Epidermal melanocyte (primary cell): Measurements from ENCODE around the gene EIF3L.
A peak's percentile ranks its signal among the peaks of the same experiment; 100 is the strongest.

Experiments
- DNase-seq: peaks from one replicate; pipeline ENCODE4 v3.0.0; 2011; ENCODE audit warnings: low spot score; ENCODE audit not compliant: insufficient read length

EIF3L gene

GRCh38 chr22:37904572-37905533 is 55.6 kb downstream of the EIF3L start:
- peak; percentile 58 for DNase-seq

DNA sequence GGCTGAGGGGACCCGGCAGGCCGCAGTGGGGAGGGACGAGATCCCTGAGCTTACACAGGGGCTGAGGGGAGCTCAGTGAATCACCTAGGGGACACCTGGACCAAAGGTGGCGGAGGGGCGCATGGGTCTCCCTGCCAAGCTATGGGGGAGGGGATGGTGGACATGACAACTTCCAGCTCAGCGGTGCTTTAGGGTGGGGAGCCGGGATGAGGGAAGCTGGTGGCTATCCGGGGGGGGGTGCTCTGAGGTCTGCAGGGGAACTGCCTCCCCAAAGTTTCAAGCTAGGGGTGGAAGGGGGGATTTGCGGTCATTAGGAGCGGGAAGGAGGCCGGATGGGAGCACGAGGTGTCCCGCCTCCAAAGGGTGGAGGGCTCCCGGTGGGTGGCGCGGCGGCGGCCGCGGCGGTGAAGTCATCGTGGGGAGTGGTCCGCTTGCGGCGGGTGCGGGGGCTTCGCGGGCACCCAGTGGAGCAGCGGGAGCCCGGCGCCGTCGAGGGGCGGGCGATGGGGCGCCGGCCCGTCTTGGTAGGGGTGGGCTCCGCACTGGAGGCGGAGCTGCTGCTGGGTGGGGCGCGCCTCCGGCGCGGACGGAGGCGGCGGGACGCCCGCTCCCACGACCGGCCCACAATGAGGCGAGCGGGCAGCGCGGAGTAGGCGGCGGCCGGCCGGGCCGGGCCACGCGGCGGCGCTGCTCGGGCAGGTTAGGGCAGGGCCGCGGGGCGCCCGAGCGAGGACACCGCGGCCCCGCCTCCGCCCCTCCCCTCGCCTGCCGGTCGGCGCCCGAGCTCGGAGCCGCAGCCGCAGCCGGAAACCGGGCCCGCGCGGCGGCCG is 56.5 kb downstream of the EIF3L start, which contains the start of gene MICALL1:
TSS of gene MICALL1 (plus strand) at position 764 of the 830 bp plus-strand sequence. CDS start 126 bp downstream, outside the sequence.
- peak; percentile 72 for DNase-seq

GRCh38 chr22:37906364-37907008 is 57.3 kb downstream of the EIF3L start:
- no peak for DNase-seq

DNA sequence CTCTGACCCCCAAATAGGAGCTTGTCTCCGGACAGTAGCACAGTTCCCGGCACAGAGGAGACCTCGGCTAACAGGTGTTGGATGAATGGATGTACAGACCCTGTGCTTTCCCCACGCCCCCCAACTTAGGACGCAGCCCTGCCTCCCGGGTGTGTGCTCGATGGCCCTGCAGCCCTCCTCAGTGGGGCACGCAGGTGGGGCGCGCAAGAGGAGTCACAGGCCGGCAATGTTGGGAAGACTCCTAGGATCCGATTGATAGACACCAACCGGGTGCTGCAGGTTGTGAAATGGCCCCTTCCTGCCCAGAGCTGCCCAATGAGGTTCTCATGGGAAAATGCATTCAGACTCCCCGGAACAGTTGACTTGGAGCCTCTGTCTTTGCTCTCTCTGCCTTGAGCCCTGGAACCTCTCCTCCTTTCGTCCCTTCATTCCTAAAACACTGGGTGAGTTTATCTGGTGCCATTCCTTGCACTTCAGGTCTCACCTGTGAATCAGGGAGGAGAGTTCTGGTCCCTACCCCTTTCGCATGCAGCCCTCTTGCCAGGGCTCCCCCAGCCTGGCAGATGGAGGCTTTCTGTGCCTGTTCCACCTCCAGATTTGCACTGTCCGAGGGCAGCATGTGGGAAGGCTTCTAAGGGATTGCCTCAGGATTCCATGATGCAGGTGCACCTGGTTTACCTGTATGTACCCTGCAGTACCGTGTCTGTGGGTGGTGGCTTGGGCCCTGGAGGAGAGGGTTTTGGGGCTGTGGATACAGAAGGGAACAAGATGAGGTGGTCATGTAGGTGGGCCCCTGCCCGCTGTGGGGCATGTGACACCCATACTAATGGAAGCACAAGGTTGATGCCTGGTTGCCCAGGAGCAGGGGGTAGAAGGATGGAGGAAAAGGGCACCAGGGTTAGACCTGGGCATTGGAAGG is 58.1 kb downstream of the EIF3L start:
- no peak for DNase-seq

- no peak for DNase-seq
These were observed 60.5 kb downstream of the EIF3L start for GRCh38 chr22:37909766-37910165.

DNA sequence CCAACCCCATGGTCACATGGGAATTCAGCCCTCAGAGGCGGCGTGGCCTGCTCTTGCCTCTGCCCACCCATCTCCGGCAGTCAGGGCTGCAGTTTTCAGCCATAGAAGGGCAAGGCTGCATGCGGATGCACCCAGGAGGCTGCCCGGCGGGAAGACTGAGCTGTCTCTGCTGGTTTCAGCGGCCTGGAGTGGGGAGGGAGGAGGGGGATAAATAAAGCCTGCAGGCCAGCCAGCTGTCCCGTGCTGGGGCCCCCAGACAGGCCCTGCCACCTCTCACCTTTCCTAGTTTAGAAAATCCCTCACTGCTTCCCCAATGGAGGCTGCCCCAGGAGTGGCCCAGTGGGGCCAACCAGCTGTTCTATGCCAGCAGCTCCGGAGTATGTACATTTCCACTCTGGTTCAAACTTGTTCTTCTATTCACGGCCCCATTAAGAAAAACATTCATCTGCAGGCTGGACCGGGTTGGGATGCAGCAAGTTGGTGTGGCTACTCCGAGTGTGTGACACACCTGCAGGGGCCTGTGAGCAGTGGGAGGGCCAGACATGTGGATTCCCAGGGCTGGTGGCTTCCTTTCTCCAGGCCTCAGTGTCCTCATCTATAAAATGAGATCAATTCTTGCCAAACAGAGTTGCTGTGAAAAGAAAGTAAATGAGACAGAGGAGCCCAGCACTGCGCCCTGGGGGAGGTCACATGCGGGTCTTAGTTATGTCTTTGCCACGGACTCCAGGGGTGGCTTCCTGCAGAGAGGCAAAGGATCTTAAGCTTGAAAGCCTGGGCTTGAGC is 61.9 kb downstream of the EIF3L start:
- DNase-seq = no peak

GRCh38 chr22:37911697-37912096 is 62.5 kb downstream of the EIF3L start:
- DNase-seq = no peak

DNA sequence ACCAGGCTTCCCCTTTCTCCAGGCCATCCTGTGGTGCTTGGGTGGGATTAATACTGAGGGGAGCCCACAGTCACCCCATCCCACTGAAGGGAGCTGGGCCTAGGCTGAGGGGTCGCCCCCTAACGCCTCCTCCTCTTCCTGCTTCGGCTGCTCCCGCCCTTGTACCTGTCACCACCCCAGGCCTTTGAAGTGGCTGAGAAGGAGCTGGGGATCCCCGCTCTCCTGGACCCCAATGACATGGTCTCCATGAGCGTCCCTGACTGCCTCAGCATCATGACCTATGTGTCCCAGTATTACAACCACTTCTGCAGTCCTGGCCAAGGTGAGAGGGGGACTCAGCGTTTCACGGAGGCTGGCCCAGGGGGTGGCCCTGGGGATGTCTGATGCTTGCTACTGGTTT is 63.0 kb downstream of the EIF3L start:
- DNase-seq = no peak

GRCh38 chr22:37913233-37913721 is 64.1 kb downstream of the EIF3L start:
- no peak for DNase-seq

- no peak for DNase-seq
These were observed 67.1 kb downstream of the EIF3L start for GRCh38 chr22:37916311-37916710.

GRCh38 chr22:37917874-37918548 is 68.8 kb downstream of the EIF3L start:
- no peak for DNase-seq

DNA sequence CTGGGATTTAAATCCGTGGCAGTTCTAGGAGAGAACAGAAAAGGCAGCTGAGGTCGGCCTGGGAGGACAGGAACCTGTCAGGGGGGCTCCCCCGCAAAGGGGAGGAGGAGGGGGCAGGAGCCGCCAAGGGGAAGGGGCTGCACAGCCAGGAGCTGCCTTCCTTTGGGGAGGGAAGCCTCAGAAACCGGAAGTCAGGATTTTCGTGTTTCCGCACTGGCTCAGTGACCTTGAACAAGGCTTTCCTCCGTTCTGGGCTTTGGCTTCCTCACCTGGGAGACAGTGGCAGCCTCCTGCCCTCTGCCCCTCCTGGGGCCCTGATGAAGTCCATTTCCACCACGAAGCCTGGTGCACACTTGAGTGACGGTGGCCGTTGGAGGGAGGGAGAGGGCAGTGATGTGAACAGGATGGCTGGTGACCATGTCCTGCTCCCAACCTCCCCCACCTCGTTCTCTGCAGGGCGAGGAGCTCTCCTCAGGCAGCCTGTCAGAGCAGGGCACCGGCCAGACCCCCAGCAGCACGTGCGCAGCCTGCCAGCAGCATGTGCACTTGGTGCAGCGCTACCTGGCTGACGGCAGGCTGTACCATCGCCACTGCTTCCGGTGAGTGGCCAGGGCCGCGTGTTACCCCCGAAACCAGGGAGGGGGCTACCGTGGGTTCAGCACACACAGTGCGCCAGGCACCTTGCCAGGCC is 69.5 kb downstream of the EIF3L start:
- no peak for DNase-seq

GRCh38 chr22:37920126-37920525 is 70.9 kb downstream of the EIF3L start:
- no peak for DNase-seq

DNA sequence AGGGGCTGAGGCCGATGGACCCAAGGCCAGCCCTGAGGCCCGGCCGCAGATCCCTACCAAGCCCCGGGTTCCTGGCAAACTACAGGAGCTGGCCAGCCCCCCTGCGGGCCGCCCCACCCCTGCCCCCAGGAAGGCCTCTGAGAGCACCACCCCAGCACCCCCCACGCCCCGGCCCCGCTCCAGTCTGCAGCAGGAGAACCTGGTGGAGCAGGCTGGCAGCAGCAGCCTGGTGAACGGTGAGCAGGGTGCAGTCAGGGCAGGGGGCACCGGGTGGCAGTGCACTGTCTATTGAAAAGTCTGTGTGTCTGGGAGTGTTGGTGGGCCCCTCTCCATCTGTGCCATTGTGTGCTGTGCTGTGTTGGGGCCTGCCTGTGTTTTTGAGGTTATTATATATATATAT is 73.0 kb downstream of the EIF3L start:
- no peak for DNase-seq

DNA sequence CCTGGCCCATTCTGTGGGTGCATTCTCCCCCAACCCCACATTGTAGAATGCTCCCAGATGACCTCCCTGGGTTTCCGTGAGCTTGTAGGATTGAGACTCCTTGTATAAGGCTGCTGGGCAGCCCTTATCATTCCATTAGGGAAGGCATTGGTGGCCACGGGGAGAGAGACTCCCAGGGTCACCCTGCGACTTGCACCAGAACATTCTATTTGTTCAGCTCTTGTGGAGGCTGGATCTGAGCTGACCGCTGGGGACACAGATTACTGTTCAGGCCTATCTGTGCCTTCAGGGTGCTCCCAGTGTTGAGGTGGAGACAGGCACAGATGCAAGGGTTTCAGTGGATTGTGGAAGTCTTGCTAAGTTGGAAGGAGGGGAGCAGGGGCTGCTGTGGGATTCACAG is 74.7 kb downstream of the EIF3L start:
- DNase-seq = no peak

- DNase-seq = no peak
These were observed 75.3 kb downstream of the EIF3L start for GRCh38 chr22:37924386-37925065.

- no peak for DNase-seq
These were observed 76.1 kb downstream of the EIF3L start for GRCh38 chr22:37925330-37925729.

GRCh38 chr22:37925767-37926166 is 76.5 kb downstream of the EIF3L start:
- no peak for DNase-seq
